KG1 (cell line): ENCODE measurements around the gene ASCL2.

ENCODE experiments used
- DNase-seq: peaks from one replicate; lab custom pipeline; 2025; lab: John Stamatoyannopoulos, UW

ASCL2 gene

DNA sequence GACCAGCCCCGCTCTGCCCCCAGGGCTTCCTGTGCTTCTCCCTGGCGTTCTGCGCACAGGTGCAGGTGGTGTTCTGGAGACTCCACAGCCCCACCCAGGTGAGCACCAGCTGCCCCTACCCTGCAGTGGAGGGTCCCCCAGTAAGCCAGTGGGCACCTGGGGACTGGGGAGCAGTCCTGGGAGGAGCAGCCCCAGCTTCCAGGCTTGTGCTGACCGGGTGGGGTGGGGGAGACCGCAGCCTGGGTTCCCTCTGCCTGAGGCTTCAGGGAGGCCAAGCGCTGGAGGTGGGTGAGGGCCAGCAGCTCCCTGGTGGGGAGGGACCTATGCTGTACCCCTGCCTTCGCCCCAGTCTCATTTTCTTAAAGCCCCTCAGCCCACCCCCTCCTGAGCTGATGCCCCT lies 38.3 kb upstream of the ASCL2 start:
- DNase-seq = no peak

DNA sequence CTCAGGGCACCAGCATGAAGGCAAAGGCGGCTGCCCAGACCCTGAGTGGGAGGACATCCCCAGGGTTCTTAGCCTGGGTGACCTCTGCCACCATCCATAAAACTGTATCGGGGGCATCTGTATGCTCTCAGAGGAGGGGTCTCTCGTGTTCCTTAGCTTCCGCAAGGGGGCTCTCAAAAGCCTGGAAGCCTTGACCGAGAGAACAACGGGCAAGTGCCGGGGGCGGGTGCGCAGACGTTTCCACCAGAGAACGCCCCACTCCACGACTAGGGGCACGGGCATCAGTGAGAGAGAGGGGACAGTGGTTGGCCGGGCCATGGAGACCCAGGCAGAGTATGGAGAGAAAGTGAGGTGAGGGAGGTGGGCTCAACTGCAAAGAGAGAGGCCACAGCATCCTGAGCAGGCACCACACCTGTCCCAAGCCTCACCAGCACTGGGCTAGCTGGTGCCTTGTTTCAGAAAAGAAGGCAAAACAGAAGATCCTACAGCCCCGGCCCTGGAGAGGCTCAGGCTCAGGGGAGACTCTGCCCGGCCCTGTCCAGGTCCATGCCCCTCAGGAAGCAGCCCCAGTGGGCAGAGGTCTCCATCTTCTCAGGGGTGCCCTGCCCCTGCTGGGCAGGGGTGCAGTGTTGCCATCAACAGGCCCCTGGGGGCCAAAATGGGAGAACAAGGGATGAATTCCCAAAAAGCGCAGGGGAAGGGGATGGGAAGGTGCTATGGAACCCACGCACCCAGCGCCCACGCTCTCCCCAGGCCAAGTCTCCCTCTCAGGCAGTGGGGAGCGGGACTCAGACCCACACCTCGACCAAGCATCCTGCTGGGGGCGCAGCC lies 37.3 kb upstream of the ASCL2 start:
- no peak for DNase-seq

DNA sequence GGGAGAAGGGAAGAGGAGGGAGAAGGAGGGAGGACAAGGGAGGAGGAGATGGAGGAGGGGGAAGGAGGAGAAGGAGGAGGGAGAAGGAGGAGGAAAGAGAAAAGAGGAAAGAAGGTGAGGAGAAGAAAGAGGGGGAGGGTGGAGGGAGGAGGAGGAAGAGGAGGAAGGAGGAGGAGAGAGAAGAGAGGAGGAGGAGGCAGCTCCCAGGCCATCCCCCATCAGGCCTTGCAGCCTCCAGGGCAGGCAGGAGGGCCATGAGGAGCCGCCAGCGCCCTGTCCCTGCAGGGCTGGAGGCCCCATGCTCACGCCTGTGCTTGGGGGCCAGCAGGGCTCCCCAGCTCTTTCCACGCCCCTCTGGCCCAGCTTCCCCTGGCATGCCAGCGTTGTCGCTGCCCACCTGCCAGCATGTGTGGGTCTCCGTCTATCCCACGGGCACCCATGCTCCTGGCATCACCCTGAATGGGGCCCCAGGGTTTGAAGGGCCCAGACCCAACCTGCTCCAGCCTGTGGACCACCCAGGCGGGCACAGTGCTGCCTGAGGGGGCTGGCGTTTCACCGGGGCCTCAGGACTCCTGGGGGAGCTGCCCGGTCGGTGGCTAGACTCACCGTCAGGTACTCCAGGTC lies 36.6 kb upstream of the ASCL2 start:
- DNase-seq = no peak

DNA sequence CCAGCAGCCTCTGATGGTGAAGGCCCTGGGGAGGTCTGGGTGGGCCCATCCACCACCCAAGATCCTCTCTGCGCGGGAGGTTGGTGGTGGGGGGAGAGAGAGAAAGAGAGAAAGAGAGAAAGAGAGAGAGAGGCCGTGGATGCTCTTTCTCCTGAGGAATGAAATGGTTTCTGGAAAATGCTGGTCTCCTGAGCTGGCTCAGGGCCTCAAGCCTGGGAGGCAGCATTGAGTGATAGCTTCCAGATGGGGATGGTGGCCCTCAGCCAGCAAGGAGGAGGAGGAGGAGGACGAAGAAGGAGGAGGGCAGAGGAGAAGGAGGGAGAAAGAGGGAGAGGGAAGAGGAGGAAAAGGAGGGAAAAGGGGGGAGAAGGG lies 36.0 kb upstream of the ASCL2 start:
- DNase-seq = no peak

DNA sequence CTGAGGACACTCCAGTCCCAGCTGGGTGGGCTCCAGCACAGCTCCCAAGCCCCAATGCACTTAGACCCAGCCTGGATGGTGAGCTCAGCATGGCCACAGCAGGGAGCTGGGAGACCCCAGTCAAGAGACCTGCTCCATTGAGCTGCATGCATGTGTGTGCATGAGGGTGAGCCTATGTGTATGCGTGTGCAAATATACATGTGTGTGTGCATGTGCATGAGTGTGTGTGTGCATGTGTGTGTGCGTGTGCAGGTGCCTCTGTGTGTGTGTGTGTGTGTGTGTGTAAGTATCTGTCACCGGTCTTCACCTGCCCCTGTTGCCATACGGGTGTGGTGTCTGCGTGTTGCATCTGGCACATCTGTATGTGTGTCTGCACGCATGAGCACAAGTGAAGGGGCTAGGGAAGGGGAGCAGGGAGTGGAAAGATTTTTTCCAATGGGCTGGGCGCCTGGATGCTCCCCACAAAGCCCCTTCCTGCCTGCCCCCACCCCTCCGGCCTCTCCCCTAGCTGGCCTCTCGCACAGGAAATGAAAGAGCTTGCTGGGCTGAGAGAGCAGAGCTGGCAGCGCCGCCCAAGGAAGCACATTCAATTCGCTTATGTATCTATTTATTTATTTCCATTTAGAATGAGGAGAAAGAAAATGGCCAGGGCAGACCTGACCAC lies 35.5 kb upstream of the ASCL2 start:
- DNase-seq = no peak

DNA sequence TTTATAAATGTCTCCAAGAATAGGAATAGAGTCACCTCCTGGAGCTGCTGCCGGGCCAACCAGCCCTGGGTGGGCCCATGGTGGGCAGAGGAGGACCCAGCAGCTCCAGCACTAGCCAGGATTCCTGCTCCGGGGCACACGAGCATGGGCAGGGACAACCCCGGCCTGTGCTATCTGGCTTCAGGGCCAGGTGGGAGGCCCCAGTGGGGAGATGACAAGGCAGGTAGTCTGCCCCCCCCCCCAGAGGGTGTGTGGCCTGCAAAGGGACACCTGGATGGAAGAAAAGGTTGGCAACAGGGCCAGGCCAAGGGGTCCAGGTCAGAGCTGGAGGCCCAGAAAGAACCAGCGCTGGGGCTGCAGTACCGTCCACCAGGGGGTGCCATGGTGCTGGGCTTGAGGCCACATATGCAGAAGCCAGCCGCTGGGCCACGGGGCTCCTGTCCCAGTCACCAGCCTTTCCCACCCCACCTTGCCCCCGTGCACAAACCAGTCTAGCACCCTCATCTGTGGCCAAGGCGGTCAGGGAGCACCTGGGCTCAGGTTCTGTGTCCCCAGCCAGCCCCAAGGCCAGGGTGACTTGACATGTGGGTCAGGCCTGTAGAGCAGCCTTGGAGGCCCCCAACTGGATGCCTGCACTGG lies 34.9 kb upstream of the ASCL2 start:
- DNase-seq = no peak

DNA sequence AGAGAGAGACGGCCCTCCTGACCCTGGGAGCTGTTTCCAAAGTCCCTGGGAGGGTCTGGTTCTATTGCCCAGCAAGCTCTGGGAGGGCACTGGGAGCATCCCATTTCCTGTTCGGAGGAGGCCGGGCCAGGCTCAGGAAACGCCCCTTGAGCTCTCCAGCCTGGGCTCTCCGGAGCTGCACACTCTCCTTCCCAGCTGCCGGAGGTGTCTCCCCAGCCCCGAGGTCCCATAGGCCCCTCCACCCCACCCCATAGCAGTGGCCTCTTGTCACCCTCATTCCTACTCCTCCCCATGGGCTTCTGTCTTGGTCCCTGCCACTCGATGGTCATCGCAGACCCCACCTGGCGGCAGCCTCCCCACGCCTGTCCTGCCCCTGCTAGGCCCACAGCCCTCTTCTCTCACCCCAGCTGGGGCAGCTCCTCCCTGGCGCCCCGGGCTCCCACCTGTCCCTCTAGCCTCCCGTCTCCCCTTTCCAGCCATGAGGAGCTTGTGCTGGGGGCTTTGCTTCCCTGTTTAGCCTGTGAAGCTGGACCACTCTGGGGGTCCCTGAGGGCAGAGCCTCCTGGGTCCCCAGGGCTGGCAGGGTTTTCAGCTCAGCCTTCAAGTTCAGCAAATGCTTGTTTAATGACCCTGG lies 34.2 kb upstream of the ASCL2 start:
- DNase-seq = no peak

DNA sequence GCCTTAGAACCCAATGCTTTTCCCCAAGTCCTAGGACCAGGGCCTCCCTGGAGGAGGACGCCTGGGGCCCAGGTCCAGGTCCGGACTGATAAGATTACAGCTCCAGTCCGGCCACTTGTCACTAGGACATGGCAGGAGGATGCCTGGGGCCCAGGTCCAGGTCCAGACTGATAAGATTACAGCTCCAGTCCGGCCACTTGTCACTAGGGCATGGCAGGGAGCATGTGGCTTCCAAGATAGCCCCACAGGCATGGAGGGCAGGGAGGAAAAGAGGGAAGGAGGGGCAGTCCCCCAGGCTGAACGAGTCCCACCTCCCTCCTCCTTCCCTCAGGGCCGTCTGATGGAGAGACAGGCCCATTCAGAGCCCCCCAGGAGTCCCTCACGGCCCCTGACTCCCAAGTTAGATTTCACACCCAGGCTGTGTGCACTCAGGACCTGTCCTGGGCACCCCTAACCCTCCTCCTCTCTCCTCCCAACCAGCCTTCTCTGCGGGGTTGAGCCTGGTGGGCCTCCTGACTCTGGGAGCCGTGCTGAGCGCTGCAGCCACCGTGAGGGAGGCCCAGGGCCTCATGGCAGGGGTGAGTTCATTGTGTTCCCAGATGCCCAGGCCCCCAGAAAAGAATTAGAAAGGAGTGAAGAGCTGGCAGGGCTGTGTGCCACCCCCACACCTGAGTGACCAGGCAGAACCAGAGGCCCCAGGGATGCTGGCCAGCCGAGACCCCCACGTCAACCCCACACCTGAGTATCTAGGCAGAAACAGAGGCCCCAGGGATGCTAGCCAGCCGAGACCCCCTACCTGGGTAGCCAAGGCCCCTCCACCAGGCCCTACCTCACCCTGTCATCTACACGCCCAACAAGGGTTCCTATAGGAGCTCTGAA lies 33.5 kb upstream of the ASCL2 start:
- DNase-seq = no peak

DNA sequence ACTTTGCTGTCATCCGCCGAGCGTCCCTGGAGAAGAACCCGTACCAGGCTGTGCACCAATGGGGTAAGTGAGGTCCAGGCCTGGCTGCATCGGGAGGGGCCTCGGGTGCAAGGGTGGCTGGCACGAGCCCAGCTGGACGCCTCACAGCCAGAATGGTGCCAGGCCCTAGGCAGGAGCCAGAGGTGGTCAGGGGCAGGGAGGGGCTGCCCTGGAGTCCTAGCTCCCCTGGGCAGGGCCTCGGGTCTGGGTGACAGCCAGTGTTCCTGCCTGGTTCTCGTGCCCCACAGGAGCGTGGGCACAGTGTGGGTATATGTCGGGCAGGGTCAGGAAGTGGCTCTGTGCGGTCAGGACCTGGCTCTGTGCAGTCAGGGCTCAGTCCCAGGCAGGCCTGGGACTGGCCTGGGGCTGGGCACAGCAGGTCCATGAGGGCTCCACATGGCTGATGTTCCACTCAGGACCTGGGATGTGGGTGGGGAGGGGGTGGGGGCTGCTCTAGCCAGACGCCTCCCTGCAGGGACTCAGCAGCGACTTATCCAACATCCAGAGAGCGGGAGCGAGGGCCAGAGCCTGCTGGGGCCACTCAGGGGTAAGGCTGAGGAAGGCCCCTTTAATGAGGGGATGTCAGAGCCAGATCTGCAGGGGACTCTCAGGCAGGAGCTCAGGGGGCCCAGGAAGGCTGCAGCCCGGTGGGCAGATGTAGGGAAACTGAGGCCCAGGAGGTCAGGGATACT lies 32.7 kb upstream of the ASCL2 start:
- no peak for DNase-seq

DNA sequence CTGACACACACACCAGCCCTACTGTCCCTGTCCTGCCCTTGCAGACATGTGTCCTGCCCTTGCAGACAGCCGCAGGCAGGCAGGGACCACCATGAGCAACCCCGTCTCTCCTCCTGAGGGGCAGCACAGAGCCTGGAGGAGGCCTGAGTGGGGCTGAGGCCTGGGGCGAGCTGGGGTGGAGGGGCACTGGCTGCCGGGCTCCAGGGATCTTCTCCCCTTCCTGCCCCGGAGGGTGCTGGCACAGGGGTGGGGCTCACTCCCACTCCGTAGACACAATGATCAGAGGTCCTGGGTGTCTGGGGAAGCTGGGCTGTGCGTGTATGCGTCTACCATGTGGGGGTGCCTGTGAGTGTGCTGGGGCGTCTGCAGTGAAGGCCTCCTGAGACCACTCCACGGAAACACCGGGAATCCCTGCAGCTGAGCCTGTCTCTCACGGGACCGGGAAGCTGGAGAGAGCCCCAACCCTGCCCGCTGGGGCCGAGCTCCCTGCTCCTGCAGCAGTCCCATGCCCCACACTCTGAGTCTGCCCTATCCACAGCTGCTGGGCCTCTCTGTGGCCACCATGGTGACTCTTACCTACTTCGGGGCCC lies 32.0 kb upstream of the ASCL2 start:
- no peak for DNase-seq

DNA sequence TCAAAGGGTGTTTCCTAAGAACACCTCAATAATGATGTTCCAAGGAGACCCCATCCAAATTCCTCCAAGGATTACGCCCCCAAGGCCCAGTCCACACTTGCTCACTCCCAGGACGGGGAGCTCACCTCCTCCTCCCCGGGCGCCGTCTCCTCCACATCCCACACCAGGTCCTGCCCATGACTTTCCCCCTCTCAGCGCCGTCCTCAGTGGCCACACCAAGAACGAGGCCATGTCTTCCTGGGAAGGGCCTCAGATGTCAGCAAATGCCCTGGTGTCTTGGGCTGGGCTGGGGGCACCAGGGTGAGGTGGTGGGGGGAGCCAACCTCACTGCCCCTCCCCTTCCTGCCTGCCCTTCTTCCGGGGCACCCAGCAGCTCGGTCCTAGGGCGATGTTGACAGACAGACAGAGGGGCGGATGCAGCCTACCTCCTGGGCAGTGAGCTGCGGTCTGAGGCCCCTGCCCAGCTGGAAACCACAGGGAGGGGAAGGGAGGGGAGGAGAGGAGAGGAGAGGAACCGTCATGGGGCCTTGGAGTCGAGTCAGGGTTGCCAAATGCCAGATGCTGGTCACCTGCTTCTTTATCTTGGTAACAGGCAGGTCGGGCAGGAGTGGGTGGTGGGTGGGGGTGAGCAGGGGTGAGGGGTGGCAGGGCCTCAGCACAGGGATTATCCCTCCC lies 31.4 kb upstream of the ASCL2 start, which contains the start of the genes C11orf21 and TSPAN32:
C11orf21 (minus strand) TSS at position 288 of the 675 bp plus-strand sequence; CDS start at position 178, 110 bp downstream.
TSPAN32 (plus strand) TSS at position 383 of the 675 bp plus-strand sequence; CDS start at position 520, 137 bp downstream.
- DNase-seq = peak; percentile 85

DNA sequence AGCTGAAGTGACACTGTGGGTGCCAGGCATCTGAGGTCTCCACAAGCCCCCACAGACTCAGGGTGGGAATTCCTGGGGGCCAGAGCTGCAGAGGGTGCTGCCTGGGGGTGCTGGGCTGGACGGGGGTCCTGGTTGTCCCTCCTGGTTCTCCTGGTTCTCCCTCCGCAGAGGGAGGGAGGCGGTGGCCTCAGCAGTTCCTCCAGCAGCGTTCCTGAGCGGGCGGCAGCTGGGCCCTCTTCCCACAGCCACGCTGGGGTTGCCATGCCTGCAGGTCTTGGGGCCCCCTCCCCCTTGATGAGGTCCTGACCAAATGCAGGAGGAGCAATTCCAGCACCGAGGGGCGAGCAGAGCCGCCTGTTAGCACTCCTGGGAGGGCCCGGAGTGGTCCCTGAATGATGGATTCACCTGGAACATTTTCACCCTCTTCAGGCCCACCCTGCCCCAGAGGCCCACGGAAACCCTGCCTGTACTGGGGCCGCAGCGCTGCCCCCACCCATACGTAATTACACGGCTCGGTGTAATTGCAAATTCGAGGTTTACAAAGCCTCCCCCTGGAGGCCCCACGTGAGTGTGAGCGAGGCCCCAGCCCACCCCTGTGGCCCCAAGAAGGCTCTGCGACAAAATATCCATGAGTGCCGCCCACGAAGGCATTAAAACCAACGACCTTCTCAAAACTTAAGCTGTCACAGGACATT lies 30.7 kb upstream of the ASCL2 start:
- no peak for DNase-seq

DNA sequence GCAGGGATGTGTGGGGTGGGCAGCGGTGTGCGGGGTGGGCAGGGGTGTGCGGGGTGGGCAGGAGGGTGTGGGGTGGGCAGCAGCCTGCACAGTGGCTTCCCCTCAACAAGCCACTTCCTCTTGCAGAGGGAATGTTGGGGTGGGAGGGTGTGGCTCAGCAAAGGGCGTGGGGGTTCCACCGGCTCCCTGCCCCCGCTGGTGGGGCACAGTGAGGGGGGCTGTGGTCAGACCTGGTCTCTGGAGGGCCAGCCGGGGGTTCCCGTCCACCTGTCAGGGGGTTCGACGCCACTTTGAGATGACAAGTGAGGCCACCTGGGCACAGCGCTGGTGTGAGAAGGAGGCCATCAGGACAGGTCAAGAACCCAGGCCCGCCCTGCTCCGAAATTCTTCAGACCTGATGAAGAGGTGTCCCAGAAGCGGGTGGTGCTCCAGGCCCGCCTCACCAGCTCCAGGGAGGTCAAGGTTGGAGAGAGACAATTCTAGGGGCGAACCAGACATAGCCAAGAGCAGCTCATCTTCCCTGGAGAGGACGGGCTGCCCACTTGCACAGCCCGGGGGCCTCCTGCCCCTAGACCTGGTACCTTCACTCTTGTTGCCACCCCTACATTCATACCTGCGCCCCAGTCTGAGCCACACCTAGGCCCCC lies 30.0 kb upstream of the ASCL2 start:
- no peak for DNase-seq

DNA sequence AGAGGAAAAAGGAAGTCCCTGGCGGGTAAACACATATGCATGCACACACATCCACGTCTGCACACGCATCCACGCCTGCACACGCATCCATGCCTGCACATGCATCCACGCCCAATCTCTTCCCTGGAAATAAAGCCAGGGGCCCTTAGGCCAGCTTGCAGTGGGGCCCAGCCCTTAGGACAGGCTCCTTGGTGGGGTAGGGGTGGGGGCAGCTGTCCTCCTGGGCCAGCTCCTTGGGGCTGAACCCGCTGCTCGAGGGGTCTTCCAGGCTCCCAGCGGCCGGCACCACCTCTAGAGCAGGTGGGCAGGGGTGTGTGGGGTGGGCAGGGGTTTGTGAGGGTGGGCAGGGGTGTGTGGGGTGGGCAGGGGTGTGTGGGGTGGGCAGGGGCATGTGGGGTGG lies 29.4 kb upstream of the ASCL2 start:
- no peak for DNase-seq

DNA sequence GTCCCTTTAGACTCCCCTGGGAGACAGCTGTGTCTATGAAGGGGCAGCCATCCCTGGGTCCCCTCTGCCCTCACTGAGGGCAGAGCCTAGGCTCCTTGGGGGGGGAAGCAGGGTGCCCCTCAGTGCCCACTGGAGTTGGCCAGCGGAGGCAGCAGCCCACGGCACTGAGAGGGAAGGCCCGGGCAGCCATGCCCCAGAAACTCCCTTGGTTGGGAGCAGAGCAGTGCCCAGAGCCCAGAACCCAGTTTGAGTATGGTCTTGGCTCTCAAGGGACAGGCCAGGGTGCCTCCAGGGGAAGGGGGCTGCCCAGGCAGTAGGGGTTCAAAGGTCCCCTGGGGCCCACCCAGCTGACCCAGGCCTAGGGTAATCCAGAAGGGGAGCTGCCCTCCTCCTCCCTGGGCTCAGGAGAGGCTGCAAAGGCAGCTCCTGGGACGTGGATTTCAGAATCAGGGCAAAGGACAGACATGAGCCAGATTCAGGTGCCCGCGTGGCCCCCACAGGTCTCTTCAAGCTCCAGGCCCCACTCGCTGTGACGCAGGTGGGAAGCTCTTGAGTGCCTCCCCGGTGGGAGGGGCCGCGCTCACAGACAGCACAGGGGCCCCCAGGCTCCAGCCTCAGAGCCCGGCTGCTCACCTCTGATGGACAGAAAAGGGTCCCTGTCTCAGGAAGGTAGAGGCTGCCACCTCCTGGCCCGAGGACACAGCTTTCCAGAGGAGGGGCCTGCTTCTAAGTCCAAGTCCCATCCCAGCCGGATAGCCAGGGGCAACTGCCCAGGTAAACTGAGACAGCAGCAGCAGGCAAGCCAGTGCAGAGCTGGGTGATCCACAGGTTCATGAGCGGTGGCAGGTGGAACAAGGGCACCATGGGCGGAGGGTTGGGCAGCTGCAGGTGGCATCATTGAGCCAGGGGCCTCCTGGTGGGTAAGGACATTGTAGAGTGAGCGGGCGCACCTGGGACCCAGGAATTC lies 28.7 kb upstream of the ASCL2 start:
- DNase-seq = no peak

DNA sequence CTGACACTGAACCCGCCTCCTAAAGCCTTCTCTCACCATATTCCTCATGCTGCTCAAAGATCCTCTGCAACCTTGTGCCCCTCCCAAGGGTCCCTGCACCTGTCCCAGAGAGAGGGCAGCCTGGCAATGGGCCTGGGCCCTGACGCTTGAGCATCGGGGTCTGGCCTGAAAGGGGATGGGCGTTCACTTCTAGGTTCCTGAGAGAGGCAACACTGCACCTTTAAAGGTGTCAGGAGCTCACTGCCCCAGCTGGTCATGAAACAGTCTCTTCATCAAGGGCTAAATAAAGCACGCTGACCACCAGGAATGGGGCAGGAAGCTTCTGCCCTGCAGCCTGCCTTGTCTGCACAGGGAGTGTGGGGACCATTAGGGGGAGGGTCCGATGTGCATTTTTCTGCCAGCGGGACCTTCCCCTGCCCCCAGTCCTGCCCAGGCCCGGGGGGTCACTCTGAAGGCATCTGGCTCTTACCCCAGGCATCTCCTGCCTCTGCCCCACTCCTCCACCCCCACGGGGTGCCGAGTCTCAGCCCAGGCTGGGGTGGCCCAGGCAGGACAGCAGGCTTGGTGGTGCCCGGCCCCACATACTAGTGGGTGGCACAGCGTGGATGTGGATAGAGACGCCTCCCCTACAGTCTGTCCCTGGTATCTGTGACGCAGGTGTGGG lies 27.9 kb upstream of the ASCL2 start:
- no peak for DNase-seq
